CD4-positive, alpha-beta T cell treated with Interleukin-6 at 100 ng/mL for 8 hours (primary cell): ENCODE results near the gene MRPL49.

Experiments used
- DNase-seq: peaks from one replicate; pipeline ENCODE4 v3.0.0-alpha.2; 2020; ENCODE audit warnings: mixed read lengths, low spot score

MRPL49 gene

GRCh38 chr11:65102142-65103095 is 19.7 kb upstream of the MRPL49 start:
- no peak for DNase-seq

GRCh38 chr11:65103476-65103875 is 18.6 kb upstream of the MRPL49 start:
- no peak for DNase-seq

DNA sequence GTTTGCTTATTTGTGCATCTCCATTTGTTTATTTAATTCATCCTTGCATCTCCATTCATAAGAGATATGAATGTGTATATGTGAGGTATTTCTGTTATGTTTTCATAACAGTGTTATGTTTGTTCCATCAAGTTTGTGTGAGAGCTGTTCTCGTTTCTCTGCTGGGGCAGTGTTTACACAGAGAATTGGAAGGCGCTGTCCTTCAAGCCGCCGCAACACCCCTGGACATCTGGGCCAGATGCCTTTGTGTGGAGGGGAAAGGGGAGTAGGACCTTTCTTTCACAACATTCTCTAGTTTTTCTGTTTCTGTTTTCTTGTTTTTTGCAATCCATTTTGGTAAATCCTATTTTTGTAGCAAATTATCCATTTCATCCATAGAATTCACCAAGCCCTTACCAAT is 17.5 kb upstream of the MRPL49 start:
- no peak for DNase-seq

DNA sequence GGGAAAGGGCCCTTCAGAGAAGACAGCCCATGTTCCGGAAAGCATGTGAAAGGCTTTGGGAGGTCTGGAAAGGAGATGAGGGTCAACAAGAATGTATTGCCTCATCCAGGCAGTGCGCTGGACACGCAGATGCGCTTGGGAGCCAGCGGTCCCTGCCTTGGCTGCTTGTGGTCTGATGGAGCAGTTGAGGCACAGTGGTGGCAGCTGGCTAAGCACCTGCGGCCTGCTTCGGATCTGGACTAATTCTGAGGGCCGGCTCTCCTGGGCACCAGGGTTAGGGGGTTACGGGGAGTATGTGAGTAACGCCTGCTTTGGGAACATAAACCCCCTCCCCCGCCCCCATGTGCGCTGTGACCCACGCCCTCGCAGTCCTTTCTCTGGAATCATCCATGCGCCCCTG is 15.0 kb upstream of the MRPL49 start:
- no peak for DNase-seq

GRCh38 chr11:65107751-65108468 is 14.2 kb upstream of the MRPL49 start:
- no peak for DNase-seq

- DNase-seq: no peak
These were observed 13.5 kb upstream of the MRPL49 start for GRCh38 chr11:65108469-65109123.

DNA sequence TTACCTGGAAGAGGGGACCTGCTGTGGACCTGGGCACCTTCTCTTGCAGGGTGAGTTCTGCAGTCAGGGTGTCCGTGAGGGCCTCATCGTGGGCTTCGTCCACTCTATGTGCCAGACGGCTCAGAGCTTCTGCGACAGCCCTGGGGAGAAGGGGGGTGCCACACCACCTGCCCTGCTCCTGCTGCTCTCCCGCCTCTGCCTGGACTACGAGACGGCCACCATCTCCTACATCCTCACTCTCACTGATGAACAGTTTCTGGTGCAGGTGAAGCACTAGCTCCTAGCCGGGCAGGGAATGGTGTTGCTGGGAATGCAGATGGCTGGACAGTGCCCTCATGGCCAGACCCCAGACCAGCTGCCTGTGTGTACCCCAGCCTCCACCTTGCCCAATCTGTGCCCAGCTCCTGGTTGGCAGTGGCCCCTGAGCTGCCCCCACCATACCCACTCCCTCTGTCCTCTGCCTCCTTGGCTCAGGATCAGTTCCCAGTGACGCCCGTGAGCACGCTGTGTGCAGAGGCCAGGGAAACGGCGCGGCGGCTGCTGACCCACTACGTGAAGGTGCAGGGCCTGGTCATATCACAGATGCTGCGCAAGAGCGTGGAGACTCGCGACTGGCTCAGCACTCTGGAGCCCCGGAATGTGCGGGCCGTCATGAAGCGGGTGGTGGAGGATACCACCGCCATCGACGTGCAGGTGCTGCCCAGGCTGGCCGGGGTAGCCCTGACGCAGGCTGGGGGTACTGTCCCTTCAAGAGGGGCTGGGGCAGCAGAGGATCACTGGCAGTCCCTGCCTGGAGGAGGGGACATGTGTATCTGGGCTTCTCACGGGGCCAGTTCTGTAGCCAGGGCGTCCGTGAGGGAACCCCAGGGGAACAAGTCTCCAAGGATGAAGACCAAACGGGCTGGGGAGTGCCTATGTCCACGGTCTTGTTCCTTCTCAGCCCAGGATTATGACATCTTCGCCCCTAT is 12.6 kb upstream of the MRPL49 start:
- DNase-seq: no peak

DNA sequence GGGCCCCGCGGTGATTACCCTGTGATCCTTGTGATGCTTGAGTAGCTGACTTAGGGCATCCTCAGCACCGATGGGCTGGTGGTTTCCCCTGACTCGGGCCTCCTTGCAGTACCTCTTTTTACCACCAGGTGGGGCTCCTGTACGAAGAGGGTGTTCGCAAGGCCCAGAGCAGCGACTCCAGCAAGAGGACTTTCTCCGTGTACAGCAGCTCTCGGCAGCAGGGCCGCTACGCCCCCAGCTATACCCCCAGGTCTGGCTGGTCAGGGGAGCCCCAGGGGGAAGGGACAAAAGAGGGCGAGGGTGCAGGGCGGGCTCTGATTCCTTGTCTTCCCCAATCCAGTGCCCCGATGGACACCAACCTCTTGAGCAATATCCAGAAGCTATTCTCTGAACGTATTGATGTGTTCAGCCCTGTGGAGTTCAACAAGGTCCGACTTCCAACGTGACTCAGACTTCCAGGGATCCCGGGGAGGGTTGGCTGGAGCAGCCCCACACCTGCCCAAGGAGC is 11.7 kb upstream of the MRPL49 start:
- peak; percentile 90 for DNase-seq

DNA sequence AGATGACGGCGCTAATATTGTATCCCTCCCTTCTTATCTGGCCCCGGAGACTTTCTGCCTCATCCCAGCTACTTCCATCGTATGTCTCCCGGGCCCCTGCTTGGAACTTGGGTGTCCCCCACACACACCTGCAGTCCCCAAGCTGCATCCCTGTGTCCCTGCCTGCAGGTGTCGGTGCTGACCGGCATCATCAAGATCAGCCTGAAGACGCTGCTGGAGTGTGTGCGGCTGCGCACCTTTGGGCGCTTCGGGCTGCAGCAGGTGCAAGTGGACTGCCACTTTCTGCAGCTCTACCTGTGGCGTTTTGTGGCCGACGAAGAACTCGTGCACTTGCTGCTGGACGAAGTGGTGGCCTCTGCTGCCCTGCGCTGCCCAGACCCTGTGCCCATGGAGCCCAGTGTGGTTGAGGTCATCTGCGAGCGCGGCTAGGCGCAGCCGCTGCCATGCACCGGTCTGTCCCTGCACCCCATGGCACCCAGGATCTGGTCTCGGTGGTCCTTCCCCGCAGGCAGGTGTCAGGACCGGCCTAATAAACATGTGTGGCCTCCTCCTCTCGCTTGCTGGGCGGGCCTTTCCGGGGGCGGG is 10.9 kb upstream of the MRPL49 start:
- no peak for DNase-seq

GRCh38 chr11:65111744-65112545 is 10.2 kb upstream of the MRPL49 start, which contains the start of gene TM7SF2:
TSS of gene TM7SF2 (plus strand) at chr11:65111872. CDS start at chr11:65112016, 144 bp downstream.
- DNase-seq: peak; percentile 95

DNA sequence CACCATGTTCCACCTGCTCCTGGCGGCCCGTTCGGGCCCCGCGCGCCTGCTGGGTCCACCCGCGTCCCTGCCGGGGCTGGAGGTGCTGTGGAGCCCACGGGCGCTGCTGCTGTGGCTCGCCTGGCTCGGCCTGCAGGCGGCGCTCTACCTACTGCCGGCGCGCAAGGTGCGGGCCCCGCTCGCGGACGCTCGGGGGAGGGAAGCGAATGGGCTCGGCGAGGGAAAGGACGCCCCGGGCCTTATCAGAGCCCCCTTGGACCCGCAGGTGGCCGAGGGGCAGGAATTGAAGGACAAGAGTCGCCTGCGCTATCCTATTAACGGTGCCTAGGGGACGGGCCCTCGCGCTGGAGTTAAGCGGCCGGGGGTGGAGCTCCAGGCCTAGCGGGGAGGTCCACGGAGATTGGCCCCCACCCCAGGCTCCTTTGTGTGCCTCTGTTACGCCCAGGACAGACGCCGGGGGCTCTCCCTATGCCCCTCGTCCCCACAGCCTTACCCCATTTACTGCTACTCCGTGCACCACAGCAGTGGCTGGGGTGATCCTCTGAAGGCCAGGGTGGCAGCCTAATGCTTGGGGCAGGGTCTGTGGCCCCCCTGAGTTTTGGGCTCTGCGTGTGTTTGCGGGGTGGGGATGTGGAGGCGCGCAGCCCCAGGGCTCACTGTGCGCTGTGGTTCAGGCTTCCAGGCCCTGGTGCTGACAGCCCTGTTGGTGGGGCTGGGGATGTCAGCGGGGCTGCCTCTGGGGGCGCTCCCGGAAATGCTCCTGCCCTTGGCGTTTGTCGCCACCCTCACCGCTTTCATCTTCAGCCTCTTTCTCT is 9.4 kb upstream of the MRPL49 start:
- peak; percentile 76 for DNase-seq

DNA sequence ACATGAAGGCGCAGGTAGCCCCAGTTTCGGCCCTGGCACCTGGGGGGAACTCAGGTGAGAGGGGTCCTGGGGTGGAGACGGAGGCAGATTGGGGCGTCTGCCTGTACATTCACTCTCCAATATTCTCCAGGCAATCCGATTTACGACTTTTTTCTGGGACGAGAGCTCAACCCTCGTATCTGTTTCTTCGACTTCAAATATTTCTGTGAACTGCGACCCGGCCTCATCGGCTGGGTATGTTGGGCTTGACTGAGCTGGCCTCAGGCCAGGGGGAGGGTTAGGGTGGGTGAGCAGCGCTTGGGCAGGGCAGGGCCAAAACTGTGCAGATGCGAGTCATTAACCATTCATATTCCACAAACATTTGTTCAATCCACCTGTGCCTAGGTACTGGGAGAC is 8.8 kb upstream of the MRPL49 start:
- no peak for DNase-seq

DNA sequence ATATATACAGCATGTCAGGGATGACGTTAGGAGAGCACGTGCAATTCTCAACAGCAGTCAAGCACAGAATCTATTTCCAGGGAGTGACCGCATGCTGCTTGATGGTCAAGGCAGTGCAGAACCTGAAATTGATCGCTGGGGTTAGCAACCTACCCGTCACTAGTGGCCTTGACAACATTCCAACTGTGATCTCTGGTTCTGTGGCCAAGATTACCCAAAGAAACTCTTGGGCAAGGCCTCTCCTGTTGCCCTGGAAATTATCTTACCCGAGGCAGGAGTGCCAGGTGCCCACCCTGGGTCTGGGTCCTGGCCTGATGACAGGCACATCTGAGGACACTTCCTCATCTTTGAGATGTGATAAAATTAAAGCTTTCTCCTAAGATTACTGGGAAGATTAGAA is 8.3 kb upstream of the MRPL49 start:
- DNase-seq: no peak

- DNase-seq: no peak
These were observed 7.5 kb upstream of the MRPL49 start for GRCh38 chr11:65114538-65115171.

DNA sequence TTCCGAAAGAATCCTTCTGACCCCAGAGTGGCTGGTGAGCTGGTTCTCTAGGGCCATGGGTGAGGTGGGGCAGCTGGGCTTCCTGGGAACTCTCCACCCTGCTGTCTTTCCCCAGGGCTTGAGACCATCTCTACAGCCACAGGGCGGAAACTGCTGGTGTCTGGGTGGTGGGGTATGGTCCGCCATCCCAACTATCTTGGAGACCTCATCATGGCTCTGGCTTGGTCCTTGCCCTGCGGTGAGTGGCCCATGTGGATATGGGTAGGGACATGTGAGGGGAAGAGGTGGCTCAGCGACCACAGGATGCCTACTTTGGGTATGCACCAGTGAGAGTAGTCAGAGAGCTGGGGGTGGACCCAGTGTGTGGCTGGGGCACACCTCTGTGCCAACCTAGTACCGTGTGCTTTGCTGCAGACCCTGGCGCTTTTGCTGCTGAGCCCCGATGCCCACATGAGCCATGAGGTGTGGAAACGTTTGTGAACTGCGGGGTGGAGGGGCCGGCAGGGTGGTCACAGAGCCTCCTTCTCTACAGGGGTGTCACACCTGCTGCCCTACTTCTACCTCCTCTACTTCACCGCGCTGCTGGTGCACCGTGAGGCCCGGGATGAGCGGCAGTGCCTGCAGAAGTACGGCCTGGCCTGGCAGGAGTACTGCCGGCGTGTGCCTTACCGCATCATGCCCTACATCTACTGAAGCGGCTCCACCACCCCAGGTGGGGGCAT is 6.6 kb upstream of the MRPL49 start:
- DNase-seq: no peak

- DNase-seq: peak; percentile 51
These were observed 5.5 kb upstream of the MRPL49 start for GRCh38 chr11:65116370-65117205.
